Astrocyte (in vitro differentiated cells and primary cell): ENCODE data around the gene BANP.

Experiments
- CTCF ChIP-seq: IDR thresholded peaks from 2 replicates; pipeline ENCODE4 v1.5.1; 2011; ENCODE audit warnings: low read depth, mild to moderate bottlenecking, inconsistent platforms, low read length, moderate library complexity; ENCODE audit not compliant: insufficient read depth
- EZH2 ChIP-seq: IDR thresholded peaks from 2 replicates; pipeline ENCODE4 v1.6.1; 2012; ENCODE audit warnings: mild to moderate bottlenecking, low read length, inconsistent platforms; ENCODE audit not compliant: insufficient read depth

DNA sequence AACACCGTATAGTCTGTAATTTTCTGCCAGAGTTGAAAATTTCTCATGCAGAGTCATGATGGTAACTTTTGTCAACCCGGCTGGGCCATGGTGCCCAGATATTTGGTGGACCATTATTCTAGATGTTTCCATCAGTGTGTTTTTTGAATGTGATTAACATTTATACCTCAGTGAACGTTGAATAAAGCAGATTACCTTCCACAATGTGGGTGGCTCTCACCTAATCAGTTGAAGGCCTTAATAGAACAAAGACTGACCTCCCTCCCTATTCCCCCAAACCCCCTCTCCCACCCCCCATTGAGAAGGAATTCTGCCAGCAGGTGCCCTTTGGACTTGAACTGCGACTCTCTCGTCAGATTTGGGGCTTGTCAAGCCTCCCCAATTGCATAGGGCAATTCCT is 8.6 kb upstream of the BANP start:
- TF ChIP-seq CTCF (no peak), EZH2 (no peak)
